Pancreas (tissue), 10 donors: Measurements from ENCODE around the gene GAL3ST2. TPM values are rescaled to one million over a fixed set of nuclear protein-coding genes. Genes with fewer than 3 reads are reported as not detected.

Experiments used
- ATAC-seq, 4 donors: fragments of 200-7000 bp; cut with Tn5 transposase; one replicate each; pipeline versions ENCODE4 v1.8.0 to v1.9.1; 2020; ENCODE audit warnings: mild to moderate bottlenecking in 4 of 4, moderate library complexity in 4 of 4
- DNase-seq, 6 donors: peaks; one replicate each; pipeline ENCODE4 v3.0.0-alpha.2; 2020
- FAIRE-seq: peaks from 2 replicates; lab custom pipeline; 2012; peaks lifted over from hg19 to GRCh38; lab: Jason Lieb, UNC
- H3K27ac ChIP-seq, 4 donors: fragments of 200-600 bp; sonication (generic); 1 replicate in 3 of 4; 2 replicates in 1 of 4; pipeline versions ENCODE4 v1.5.0 to v1.8.0; 2020
- H3K27me3 ChIP-seq, 4 donors: fragments of 200-600 bp; one replicate each; pipeline ENCODE4 v1.8.0; 2021
- H3K36me3 ChIP-seq, 3 donors: fragments of 200-600 bp; sonication (generic) in 1 of 3; one replicate each; pipeline versions ENCODE4 v1.5.0 to v1.8.0; 2020 to 2021
- H3K4me1 ChIP-seq, 3 donors: fragments of 200-600 bp; one replicate each; pipeline ENCODE4 v1.8.0; 2021
- H3K4me3 ChIP-seq, 4 donors: fragments of 200-600 bp; sonication (generic) in 2 of 4; one replicate each; pipeline versions ENCODE4 v1.5.0 to v1.8.0; 2020 to 2021
- H3K9me3 ChIP-seq, 4 donors: fragments of 200-600 bp; one replicate each; pipeline ENCODE4 v1.8.0; 2021
- WGBS, 2 donors: extraction: QIAGEN DNeasy Blood & Tissue Kit; methylation state at CpG; one replicate each; pipeline ENCODE4 v1.1.7; 2013; 5-methylcytosine and 5-hydroxymethylcytosine counted together
- intact Hi-C, 3 donors: fragments of 100-400 bp; cut with DNase I; formaldehyde crosslinking; loops; one replicate each; pipeline versions ENCODE4 v1.11.1 to v1.14.2; 2022
- polyA plus RNA-seq, 2 donors: library from polyadenylated mRNA; stranded (reverse); fragments of 200-250 nt; gene quantifications; one replicate each; pipeline ENCODE4 v1.2.3, GENCODE V29; 2013
- total RNA-seq, 6 donors: library from RNA; stranded (reverse); fragmentation: NEBNext Ultra II Directional in 4 of 6; extraction: Animal tissue kit (Norgen Biotek cat#: 25700) in 4 of 6; gene quantifications; one replicate each; pipeline versions ENCODE4 v1.2.1 to v1.2.4, GENCODE V29; 2021 to 2023
- TF ChIP-seq, protein P1 (sequence below), 4 donors: fragments of 200-600 bp; sonication (generic) in 3 of 4; IDR thresholded peaks; one replicate each; pipeline versions ENCODE4 v1.5.0 to v1.8.0; 2021; ENCODE audit warnings: antibody characterized with exemption in 4 of 4
- donor health status: healthy with polysubstance abuse.
- donor health status: DM: no; HTN: no; CAD: no; lungs with moderate emphysema.
- donor health status: DM: no; HTN: no; CAD: no.
- donor health status: control.
- donor health status: control.
- donor health status: Bipolar disorder and iron deficiency.
- donor health status: DM: yes; HTN: yes; CAD: no.
- donor health status: DM: no; HTN: no; CAD: no.
- donor health status: DM: no; HTN: no; CAD: no.
- donor health status: DM: yes; HTN: yes; CAD: no.

GAL3ST2 gene
- total and polyA plus RNA-seq, 8 donors, result not detected

GRCh38 chr2:241814393-241814642, 37.7 kb downstream of the GAL3ST2 start:
- DNase-seq, result no peak
- WGBS, 2 donors, result 75 to 81% methylated on average over 17 of the region's 17 CpGs
- no peak for ATAC-seq

DNA sequence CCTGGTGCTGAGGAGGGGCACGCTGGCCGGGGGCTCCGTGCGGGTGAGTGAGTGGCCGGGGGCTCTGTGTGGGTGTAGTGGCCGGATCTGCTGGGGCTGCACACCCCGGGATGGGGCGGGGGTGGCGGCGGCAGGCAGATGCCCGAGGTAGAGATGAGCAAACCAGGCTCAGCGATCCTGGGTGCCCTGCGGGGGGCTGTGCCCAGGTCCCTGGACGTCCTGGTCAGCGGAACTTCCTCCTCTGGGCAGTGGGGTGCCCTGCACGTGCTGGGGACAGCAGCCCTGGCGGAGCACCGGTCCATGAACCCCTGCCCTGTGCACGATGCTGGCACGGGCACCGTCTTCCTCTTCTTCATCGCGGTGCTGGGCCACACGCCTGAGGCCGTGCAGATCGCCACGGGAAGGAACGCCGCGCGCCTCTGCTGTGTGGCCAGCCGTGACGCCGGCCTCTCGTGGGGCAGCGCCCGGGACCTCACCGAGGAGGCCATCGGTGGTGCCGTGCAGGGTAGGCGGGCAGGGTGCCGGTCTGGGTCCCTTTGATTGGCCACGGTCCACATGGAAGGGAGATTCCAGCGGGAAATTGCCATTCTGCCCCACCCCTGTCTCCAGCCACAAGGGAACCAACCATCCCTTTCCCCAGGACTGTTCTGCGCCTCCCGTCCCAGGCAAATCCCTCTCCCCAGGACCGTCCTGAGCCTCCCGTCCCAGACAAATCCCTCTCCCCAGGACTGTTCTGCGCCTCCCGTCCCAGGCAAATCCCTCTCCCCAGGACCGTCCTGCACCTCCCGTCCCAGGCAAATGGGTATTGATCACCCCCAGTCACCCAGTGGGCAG, 38.2 kb downstream of the GAL3ST2 start:
- DNase-seq, result peak in 3 of 6 donors; percentile 13 to 61 (median 51)
- Histone ChIP-seq H3K4me3 (no peak overlapping the region), H3K4me1 (no peaks in the 10 kb centered on the region), H3K27ac (no peak overlapping the region), H3K9me3 (no peaks in the 10 kb centered on the region), H3K27me3 (no peaks in the 10 kb centered on the region), H3K36me3 (no peaks in the 10 kb centered on the region)
- ATAC-seq, result no peak
- TF ChIP-seq, protein P1, sequence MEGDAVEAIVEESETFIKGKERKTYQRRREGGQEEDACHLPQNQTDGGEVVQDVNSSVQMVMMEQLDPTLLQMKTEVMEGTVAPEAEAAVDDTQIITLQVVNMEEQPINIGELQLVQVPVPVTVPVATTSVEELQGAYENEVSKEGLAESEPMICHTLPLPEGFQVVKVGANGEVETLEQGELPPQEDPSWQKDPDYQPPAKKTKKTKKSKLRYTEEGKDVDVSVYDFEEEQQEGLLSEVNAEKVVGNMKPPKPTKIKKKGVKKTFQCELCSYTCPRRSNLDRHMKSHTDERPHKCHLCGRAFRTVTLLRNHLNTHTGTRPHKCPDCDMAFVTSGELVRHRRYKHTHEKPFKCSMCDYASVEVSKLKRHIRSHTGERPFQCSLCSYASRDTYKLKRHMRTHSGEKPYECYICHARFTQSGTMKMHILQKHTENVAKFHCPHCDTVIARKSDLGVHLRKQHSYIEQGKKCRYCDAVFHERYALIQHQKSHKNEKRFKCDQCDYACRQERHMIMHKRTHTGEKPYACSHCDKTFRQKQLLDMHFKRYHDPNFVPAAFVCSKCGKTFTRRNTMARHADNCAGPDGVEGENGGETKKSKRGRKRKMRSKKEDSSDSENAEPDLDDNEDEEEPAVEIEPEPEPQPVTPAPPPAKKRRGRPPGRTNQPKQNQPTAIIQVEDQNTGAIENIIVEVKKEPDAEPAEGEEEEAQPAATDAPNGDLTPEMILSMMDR (IDR thresholded peaks at IDR 0.05), result no peak
- FAIRE-seq, result no peak
- intact Hi-C loops, result no loop called here
- WGBS, 2 donors, result 68 to 73% methylated on average over 52 of the region's 52 CpGs

More at GRCh38 chr2:241814393-241814642, 37.7 kb downstream of the GAL3ST2 start:
- no peaks in the 10 kb centered on the region for H3K9me3 ChIP-seq
- no peaks in the 10 kb centered on the region for H3K4me1 ChIP-seq
- H3K27ac ChIP-seq, result no peak overlapping the region
- H3K4me3 ChIP-seq, result no peak overlapping the region
- TF ChIP-seq, protein P1 (IDR thresholded peaks at IDR 0.05), result no peak
- FAIRE-seq, result no peak
- H3K27me3 ChIP-seq, result no peaks in the 10 kb centered on the region
- no peaks in the 10 kb centered on the region for H3K36me3 ChIP-seq
- intact Hi-C loops, result no loop called here

DNA sequence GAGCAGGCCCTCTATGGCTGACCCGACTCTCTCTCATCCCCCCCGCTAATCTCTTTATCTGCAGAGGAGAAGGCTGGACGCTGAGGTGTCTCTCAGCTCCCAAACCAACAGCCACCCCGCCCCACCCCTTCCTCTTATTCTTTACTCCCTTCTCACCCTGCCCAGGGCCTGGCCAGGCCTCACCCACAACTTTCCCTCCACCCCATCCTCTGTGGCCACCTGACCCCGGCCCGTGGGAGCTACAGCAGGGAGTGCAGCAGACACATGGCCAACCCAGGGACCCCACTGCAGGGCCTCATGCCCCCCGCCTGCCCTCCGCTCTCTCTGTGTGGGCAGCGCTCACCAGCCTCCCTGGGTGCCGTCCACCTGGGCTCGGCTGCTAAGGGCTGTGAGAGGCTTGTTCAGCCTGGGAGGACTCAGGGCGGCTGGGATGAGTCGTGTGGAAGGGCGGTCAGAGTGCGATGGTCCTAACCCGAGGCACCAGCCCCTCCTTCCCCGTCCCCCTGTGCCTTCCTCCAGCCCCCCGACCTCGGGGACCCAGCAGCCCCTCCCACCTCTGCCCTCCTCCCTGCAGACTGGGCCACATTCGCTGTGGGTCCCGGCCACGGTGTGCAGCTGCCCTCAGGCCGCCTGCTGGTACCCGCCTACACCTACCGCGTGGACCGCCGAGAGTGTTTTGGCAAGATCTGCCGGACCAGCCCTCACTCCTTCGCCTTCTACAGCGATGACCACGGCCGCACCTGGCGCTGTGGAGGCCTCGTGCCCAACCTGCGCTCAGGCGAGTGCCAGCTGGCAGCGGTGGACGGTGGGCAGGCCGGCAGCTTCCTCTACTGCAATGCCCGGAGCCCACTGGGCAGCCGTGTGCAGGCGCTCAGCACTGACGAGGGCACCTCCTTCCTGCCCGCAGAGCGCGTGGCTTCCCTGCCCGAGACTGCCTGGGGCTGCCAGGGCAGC, 39.1 kb downstream of the GAL3ST2 start:
- H3K9me3 ChIP-seq, result no peaks in the 10 kb centered on the region
- H3K36me3 ChIP-seq, result no peaks in the 10 kb centered on the region
- intact Hi-C loops, result no loop called here
- WGBS, 2 donors, result 72 to 77% methylated on average over 39 to 48 of the region's 48 CpGs
- TF ChIP-seq, protein P1 (IDR thresholded peaks at IDR 0.05), result no peak
- peak in 3 of 6 donors; percentile 25 to 72 (median 51) for DNase-seq
- H3K4me1 ChIP-seq, result no peaks in the 10 kb centered on the region
- no peaks in the 10 kb centered on the region for H3K27me3 ChIP-seq
- FAIRE-seq, result no peak
- ATAC-seq, result no peak
- no peak overlapping the region for H3K27ac ChIP-seq
- H3K4me3 ChIP-seq, result no peak overlapping the region

DNA sequence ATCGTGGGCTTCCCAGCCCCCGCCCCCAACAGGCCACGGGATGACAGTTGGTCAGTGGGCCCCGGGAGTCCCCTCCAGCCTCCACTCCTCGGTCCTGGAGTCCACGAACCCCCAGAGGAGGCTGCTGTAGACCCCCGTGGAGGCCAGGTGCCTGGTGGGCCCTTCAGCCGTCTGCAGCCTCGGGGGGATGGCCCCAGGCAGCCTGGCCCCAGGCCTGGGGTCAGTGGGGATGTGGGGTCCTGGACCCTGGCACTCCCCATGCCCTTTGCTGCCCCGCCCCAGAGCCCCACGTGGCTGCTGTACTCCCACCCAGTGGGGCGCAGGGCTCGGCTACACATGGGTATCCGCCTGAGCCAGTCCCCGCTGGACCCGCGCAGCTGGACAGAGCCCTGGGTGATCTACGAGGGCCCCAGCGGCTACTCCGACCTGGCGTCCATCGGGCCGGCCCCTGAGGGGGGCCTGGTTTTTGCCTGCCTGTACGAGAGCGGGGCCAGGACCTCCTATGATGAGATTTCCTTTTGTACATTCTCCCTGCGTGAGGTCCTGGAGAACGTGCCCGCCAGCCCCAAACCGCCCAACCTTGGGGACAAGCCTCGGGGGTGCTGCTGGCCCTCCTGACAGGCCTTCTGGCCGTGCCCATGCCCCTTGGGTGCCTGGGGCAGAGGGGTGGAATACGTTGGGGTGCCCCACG, 40.0 kb downstream of the GAL3ST2 start:
- peak in 2 of 6 donors; percentile 51 to 64 for DNase-seq
- no peaks in the 10 kb centered on the region for H3K27me3 ChIP-seq
- ATAC-seq, result no peak

More for the DNA sequence above, 40.0 kb downstream of the GAL3ST2 start:
- no peaks in the 10 kb centered on the region for H3K4me1 ChIP-seq
- FAIRE-seq, result no peak
- no peaks in the 10 kb centered on the region for H3K36me3 ChIP-seq
- H3K9me3 ChIP-seq, result no peaks in the 10 kb centered on the region
- WGBS, 2 donors, result 62 to 66% methylated on average over 33 of the region's 33 CpGs
- H3K4me3 ChIP-seq, result no peak overlapping the region
- TF ChIP-seq, protein P1 (IDR thresholded peaks at IDR 0.05), result no peak
- intact Hi-C loops, result no loop called here
- H3K27ac ChIP-seq, result no peak overlapping the region
